H4 (cell line): ENCODE results near the gene SIN3A. TPM values are rescaled to one million over a fixed set of nuclear protein-coding genes. Genes with fewer than 3 reads are reported as not detected.
"Not testable (repeated sequence)": the region's sequence is repeated elsewhere in the genome, so short reads cannot be mapped to it uniquely, and the experiment has no call there.

ENCODE experiments used
- DNase-seq: peaks from one replicate; pipeline ENCODE4 v3.0.0-alpha.2; 2015; ENCODE audit warnings: low spot score
- total RNA-seq: library from RNA; depleted of rRNA; stranded (reverse); fragments of >200 nt; shearing (Covaris generic); gene quantifications from 2 replicates; pipeline ENCODE4 v1.2.3, GENCODE V29; 2014

Gene SIN3A
- total RNA-seq, 1 experiment from 2014 or later = 23.9 TPM

DNA sequence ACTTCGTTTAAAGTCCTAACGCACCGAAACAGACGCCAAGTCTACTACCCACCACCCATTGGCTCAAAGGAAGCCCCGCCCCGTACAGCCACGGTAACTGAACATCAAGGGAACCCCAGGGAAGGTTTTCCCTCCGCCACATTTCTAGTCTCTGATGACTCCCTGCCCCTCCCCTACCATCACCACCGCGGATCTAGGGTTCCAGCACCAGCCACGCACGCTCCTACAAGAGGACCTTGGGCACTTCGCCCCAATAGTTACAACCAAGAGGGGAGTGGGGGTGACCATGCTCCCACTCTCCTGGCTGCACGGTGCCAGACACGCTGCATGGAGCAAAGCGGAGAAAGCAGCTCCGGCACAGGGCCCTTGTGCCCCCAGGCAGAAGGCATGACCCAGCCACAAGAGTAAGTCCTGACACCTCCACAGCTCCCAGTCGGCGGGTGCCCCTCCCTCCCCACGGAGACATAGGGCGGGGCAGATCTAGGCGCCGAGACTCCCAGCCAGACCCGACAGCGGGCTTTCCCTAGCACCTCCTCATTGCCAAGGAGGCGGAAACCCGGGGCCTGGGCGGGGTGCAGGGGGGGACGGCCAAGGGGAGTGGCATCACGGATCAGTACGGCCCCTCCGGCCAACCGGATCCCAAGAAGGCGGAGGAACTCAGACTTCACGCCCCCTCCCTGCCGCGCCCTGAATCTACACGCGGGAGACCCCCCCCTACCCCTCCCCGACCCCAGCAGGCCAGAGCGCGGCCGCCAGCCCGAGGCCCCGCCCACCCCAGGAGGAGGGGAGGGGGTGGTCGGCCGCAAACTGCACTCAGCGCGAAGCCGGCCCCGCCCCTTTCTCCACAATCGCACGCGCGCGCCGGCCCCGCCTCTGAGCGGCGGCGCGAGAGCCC, 936 bp downstream of the SIN3A start:
- DNase-seq = peak; percentile 93

DNA sequence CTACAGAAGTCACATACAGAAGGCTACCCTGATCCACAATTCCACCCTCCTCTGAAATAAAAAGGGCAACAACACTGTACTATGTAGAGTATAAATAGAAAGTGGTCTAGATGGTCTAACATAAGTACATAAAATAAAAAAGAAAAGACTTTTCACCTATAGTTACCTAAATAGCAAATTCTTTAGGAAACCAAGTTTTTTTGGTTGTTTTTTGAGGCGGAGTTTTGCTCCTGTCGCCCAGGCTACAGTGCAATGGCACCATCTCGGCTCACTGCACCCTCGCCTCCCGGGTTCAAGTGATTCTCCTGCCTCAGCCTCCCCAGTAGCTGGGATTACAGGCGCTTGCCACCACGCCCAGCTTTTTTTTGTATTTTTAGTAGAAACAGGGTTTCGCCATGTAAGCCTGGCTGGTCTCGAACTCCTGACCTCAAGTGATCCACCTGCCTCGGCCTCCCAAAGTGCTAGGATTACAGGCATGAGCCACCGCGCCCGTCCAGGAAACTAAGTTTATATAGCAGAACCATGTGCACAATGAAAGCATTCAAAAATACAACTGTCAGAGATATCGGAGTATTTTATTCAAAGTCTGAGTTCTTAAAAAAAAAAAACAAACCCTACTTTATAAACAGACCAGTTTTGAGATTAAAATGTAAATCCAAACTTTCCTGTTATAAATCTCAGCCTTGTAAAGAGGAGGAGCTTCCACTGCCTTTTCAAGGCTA, 1.7 kb downstream of the SIN3A start:
- DNase-seq = no peak

GRCh38 chr15:75448171-75448570, 3.3 kb downstream of the SIN3A start:
- DNase-seq = not testable (repeated sequence)

DNA sequence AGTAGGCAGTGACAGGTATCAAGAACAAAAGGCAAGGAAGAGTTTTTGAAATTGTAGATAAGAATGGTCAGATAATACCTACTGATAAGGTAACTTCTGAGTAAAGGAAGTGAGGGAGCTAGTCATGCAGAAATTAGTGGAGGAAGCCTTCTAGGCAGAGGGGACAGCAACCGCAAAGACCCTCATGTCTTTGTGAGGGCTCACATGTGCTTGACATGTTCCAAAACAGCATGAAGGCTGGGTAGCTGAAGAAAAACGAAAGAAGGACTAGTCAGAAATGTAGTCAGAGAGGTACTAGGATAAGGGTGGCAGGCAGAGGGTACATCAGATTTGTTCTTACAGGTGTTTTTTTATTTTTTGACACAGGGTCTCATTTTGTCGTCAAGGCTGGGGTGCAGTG, 5.3 kb downstream of the SIN3A start:
- no peak for DNase-seq

GRCh38 chr15:75445324-75445723, 6.2 kb downstream of the SIN3A start:
- not testable (repeated sequence) for DNase-seq

DNA sequence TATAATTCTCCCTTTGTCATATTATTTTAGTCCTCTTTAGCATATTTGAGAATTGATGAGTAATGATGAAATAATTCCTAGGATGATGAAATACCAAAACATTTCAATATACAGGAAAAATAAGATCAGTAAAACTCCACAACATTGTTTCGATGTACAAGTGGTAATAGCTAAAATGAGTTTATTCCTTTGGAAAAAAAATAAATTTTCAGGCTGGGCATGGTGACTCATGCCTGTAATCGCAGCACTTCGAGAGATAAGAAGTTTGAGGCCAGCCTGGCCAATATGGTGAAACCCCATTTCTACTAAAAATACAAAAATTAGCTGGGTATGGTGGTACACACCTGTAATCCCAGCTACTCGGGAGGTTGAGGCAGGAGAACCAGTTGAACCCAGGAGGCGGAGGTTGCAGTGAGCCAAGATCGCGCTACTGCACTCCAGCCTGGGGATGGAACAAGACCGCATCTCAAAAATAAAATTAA, 7.5 kb downstream of the SIN3A start:
- not testable (repeated sequence) for DNase-seq

GRCh38 chr15:75437721-75438120, 13.8 kb downstream of the SIN3A start:
- DNase-seq = no peak

DNA sequence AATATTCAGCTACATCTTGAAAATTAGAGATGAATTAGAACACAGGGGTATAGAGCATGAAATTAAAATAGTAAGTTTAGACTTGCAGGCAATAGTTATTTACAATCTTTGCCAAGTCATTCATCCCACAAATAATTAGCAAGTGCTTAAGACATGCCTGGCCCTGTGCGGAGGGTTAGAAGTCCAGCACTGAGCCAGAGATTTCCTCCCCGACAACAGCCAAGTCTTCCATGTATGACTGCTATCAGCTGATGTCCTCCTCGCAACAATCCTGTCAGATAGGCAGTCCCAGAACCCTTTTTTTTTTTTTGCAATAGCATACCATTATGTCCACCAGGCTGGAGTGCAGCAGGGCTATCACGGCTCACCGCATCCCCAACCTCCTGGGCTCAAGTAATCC, 14.6 kb downstream of the SIN3A start:
- DNase-seq = no peak

DNA sequence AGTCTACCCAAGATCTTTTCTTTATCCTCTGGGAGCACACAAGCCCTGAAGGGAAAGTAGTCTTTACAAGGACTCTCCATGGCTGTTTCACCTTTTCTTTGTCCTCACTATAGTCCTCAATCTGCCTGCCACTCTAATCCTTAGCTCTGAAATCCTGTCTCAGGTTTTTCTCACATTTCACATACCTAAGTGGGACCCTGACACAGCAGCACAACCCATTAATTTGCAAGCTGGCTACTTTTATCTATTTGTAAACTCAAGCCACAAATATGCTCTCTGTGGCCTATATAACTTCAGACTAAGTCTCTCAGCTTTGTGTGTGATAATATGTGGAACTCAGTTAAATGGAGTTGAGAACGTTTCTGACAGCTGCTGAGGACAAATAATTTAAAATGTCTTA, 19.8 kb downstream of the SIN3A start:
- DNase-seq = no peak

GRCh38 chr15:75431270-75431669, 20.2 kb downstream of the SIN3A start:
- no peak for DNase-seq

- DNase-seq = no peak
Measured at GRCh38 chr15:75430259-75430658, 21.2 kb downstream of the SIN3A start.

DNA sequence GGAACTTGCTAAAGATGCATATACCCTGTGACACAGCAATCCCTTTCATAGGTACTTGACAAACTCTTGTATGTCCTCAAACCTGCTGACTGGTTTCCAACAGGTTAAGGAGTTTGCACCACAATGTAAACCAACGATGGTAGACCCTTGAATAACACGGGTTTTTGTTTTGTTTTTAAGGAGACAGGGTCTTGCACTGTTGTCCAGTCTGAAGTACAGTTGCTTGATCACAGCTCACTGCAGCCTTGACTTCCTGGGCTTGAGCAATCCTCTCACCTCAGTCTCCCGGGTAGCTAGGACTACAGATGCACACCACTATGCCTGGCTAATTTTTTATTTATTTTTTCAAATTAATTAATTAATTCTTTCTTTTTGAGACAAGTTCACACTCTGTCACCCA, 23.3 kb downstream of the SIN3A start:
- DNase-seq = no peak

- no peak for DNase-seq
Measured at GRCh38 chr15:75425966-75426500, 25.5 kb downstream of the SIN3A start.

DNA sequence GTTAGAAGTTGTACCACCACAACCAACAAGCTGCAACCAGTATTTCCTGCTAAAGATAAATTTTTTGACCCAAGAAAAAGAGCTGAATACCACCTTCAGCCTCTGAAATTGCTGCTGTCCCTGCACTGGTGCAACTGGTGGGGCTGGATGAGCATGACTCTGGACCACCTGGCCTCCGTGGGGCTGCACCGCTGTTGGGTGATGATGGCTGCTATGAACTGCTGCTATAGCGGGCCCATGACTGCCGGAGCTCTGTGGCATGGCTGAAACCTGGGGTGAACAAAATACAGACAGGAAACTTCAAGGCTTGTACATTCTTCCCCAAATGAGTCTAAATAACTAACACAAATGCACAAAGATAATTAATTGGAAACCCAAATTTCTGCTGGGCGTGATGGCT, 28.9 kb downstream of the SIN3A start:
- DNase-seq = no peak

- DNase-seq = no peak
Measured at GRCh38 chr15:75420698-75421097, 30.8 kb downstream of the SIN3A start.

DNA sequence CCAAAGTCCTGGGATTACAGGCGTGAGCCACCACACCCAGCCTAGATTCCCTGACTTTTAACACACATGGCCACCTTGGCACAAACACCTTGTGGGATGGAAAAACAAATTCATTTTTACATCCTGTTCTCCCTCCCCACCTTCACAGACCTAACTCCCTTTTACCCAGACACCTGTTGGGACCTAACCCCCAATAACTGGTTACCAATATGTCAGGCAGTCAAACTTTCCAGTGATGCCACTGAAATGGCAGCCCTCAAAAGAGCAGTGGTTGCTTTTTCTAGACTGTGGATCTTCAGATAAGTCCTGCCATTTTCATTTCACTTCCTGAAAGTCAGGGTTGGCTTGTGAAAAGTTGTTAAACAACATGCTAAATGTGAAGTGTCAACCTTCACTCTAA, 34.9 kb downstream of the SIN3A start:
- no peak for DNase-seq

- DNase-seq = no peak
Measured at GRCh38 chr15:75410196-75410595, 41.3 kb downstream of the SIN3A start.

DNA sequence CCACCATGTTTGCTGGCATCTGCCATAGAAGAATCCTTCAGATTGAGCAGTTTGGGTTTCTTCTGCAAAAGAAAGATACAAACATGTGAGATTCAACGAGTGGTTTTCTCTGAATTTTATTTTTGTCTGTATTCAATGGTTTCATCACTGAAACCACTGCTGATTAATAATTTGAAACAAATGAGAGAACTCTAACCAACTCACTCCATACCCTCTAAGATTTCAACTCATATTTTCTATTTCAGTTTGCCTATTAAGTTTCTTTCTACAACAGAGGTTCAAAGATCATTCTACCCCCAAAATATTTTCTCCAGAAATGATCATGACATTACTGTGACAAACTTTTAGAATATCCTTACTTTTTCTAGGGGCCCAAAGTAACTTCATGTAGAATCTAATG, 44.4 kb downstream of the SIN3A start:
- DNase-seq = no peak

DNA sequence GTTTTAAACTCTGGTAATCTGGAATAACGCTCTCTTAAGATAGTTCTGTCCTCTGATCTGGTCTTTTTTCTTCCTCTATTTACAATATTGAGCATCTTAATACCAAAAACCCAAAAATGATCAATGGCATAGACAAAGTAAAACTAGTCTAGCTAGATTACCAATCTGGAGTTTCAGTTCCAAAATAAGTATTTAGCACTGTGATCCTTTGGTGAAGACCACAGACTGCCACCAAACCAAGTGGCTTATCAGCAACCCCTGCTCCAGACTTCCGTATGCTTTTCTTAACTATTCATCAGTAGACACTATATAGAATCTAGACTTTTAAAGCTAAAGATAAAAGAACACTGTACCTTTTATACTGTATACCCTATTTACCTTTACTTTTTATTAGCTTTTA, 47.6 kb downstream of the SIN3A start:
- no peak for DNase-seq

- DNase-seq = no peak
Measured at GRCh38 chr15:75397494-75397893, 54.0 kb downstream of the SIN3A start.

DNA sequence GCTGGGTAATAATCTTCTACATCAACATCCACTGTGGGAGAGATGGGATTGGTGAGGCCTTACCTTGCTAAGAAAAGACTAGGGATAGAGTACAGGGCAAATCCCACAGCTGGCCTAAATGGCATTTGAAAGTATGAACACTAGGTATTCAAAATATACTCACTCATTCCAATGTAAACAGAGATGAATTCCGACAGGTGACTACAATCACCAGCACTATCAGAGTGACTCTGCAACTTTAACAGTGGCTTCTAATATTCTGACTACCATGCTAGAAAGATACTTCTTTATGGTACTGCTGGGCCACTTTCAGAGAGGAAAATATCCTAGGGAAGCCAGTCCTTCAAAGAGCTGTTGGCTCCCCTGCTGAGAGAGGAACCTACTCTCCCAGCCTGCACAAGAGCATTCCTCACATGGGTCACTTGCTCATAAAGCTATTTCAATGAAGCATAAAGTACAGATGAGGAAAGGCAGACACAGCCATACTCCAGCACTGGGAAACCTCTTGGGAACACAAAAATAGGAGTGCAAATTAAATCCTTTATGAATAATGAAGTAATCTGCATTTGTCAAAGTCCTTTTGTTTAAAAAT, 61.6 kb downstream of the SIN3A start:
- DNase-seq = no peak

- not testable (repeated sequence) for DNase-seq
Measured at GRCh38 chr15:75383986-75384385, 67.5 kb downstream of the SIN3A start.
